GM12875 (cell line): ENCODE results near the gene DDAH2.

ENCODE experiments used
- H3K4me3 ChIP-seq: one replicate; pipeline ENCODE4 v1.5.1; 2011; ENCODE audit warnings: low read depth, low read length, control low read depth
- TF ChIP-seq, protein P1 (sequence below): IDR thresholded peaks from 2 replicates; pipeline ENCODE4 v1.5.1; 2011; ENCODE audit warnings: low read depth, mild to moderate bottlenecking, control low read depth, inconsistent platforms, low read length, moderate library complexity, borderline replicate concordance; ENCODE audit not compliant: insufficient read depth

DDAH2 gene

DNA sequence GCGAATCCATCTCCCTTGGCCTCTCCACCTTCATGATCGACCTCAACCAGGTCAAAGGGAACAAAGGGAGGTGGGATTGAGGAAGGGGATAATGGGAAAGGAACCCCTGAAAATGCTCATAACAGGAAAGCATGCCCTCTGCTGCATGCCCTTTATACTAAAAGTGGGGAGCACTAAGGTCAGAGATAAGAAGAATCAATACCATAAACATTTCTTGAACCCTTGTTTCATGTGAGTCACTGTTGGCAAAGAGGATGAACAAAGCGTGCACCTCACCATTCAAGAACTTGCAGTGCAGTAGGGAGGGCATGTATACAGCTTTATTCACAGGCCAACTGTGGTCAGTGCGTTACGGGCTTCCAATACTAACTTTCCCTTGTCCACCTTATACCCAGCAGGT is 31.7 kb upstream of the DDAH2 start:
- H3K4me3 ChIP-seq, result no peak overlapping the region
- TF ChIP-seq, protein P1, sequence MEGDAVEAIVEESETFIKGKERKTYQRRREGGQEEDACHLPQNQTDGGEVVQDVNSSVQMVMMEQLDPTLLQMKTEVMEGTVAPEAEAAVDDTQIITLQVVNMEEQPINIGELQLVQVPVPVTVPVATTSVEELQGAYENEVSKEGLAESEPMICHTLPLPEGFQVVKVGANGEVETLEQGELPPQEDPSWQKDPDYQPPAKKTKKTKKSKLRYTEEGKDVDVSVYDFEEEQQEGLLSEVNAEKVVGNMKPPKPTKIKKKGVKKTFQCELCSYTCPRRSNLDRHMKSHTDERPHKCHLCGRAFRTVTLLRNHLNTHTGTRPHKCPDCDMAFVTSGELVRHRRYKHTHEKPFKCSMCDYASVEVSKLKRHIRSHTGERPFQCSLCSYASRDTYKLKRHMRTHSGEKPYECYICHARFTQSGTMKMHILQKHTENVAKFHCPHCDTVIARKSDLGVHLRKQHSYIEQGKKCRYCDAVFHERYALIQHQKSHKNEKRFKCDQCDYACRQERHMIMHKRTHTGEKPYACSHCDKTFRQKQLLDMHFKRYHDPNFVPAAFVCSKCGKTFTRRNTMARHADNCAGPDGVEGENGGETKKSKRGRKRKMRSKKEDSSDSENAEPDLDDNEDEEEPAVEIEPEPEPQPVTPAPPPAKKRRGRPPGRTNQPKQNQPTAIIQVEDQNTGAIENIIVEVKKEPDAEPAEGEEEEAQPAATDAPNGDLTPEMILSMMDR, result no peak

DNA sequence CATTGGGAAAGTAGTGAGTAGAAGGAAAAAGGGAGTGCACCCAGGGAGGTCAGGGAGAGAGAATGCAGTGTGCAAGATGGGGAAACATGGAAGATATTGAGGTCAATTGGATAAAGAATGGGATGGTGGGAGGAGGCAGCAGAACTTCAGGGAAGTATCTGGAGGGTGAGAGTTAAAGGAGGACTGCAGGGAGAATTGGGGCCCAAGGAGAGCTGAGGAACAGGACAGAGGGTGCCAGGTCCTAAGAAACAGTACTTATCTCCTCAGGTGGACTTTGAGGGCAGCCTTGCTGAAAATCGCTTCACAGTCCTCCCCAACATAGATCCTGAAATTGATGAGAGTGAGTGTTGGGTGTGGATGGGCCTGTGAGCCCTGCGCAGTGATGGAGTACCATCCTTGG is 29.2 kb upstream of the DDAH2 start:
- no peak overlapping the region for H3K4me3 ChIP-seq
- TF ChIP-seq, protein P1, result no peak

DNA sequence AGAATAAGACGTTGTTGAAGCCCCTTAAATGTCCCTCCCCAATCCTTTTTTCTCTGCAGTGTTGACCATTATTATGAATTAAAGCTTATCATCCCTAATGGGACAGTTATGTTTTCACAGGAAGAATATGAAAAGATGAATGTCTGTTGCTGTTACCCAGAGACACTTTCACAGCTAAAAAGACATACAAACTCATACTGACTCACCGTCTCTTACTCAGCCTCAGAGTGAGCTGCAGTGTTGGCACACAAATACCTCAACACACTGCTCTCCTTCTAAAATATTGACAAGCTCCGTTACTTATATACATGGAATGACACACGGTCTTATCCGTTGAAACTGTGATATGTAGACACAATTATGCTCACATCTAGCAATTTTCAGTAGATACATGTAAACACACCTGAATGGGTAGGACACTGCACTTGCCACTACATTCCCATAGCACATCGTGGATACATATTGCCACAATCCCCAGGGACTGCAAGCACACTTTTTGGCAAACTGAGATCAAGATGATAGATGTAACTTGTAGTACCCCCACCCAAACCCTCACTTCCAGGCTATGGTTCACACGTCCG is 23.7 kb upstream of the DDAH2 start:
- H3K4me3 ChIP-seq, result no peak overlapping the region

DNA sequence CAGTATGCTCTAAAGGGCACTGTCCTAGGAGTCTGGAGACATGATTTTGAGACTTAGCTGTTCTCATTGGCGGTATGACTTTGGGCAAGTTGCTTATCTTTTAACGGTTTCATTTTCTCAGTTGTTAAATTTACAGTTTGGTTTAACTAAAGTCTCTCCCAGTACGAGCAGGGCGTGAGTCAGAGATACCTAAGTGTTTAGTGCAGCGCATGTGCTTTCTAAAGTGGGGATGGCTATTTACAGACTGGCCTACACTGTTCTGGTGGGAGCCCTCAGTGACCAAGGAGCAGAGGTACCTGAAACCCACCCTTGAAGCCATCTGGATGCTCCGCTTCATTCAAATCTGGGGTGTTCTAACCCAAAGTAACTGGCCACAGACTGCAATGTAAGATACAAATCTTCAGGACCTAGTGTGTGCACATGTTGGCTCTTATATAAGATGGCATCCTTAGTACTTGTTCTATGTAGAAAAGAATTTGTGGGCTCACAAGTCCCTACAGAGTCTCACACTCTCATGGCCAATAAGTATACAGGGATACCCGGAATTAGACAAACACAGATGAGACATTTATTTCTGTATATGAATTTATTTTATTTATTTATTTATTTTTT is 21.4 kb upstream of the DDAH2 start:
- TF ChIP-seq, protein P1, result no peak
- H3K4me3 ChIP-seq, result no peak overlapping the region

More for the DNA sequence above, 23.7 kb upstream of the DDAH2 start:
- TF ChIP-seq, protein P1, result no peak

DNA sequence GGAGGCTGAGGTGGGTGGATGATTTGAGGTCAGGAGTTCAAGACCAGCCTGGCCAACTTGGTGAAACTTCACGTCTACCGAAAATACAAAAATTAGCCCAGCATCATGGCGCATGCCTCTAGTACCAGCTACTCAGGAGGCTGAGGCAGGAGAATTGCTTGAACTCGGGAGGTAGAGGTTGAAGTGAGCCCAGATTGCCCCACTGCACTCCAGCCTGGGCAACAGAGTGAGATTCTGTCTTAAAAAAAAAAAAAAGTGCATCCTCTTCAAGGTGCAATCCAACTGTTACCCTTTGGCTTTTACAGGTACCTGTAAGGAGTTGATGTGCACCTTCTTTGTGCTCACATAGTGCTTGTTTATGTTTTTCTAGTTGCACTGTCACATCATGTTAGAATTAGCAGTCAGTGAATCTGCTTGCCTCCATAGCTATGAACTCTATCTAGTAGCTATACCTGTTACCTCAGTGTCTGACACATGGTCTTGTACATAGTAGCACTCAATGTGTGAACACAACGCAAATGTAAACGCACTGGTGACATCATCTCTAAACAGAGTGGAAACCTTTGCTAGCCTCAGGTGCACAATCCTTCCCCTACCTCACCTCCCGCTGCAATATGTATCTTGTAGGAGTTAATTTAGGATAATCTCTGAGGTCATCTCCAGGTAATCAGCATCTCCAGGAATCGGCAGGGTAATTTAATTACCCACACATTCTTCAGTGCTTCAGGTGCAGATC is 20.4 kb upstream of the DDAH2 start:
- H3K4me3 ChIP-seq, result no peak overlapping the region
- TF ChIP-seq, protein P1, result no peak

DNA sequence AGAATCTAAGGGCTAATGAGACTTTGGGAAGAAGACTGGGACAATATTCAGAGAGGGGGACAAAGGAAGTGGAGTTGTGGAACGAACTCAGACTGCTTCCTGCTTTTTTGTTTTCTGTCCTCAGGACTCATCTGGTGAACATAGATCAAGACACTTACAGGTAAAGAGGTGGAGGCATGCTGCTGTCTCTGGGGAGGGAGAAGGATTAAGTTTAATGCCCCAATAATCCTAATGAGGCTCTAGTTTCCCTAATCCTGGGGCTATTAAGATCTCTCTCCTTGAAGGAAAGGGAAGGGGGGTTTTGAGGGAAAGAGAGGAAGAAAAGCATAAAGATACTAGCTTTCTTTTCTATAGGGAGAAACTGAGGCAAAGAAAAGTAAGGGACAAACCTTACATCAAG is 15.3 kb upstream of the DDAH2 start:
- TF ChIP-seq, protein P1, result no peak

More for the DNA sequence above, 15.3 kb upstream of the DDAH2 start:
- no peak overlapping the region for H3K4me3 ChIP-seq
